Measurements from ENCODE around the gene COPS9. TPM values are rescaled to one million over a fixed set of nuclear protein-coding genes. Genes with fewer than 3 reads are reported as not detected.
A peak's percentile ranks its signal among the peaks of the same experiment; 100 is the strongest.

COPS9 gene
- 156 TPM in 2 replicates for total RNA-seq
- long read RNA-seq, transcript COPS9-205 (3 exons, 418 nt): major isoform, 15 of 15 reads
- long read RNA-seq, partial matches to known transcripts: 0 of 15 reads
- long read RNA-seq, other reads (novel, unspliced or antisense): 0 of 15 reads

DNA sequence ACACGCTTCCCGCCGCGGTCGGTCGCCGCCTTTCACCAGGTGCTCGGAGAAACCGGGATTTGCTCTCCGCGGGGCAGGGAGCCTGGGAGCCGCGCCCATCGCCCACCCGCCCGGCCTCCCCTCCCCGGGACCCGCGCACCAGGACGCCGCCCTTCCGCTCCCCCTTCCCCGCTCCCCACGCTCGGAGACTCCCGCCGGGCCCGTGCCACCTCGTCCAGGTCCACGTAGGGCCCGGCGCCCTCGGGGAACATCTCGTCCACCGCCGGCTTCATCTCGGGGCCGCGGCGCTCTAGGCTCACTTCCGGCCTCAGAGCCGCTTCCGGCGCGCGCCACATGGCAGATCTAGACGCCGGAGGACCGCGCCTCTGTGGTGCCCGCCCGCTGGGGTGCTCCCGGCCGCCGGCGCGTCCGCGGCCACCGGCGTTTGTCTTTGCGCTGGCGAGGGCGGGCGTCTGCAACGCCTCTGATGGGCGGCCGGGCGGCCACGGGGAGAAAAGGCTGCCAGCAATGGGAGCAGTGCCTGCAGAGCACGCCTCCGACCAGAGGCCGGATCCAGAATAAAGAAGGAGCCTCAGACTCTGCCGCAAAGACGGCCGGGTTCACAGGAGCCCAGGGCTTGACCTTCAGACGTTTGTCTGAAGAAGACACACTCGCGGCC, at the start of gene COPS9:
COPS9 (minus strand) TSS at position 293 of the 658 bp plus-strand sequence; CDS start at position 272, 21 bp downstream.
- Mint-ChIP-seq H3K4me1 (ENCODE audit: unreplicated experiment) (peaks cover 23% of the 10 kb centered on the region), H3K27ac (ENCODE audit: unreplicated experiment) (peak within 1 kb of the TSS; percentile 86), H3K36me3 (ENCODE audit: unreplicated experiment) (peaks cover 6% of the 10 kb centered on the region), H3K4me3 (ENCODE audit: unreplicated experiment) (peak within 1 kb of the TSS; percentile 94), H3K9me3 (ENCODE audit: unreplicated experiment) (no peaks in the 10 kb centered on the region), H3K27me3 (ENCODE audit: unreplicated experiment) (peaks cover 14% of the 10 kb centered on the region)
- DNase-seq (ENCODE audit: extremely low spot score, unreplicated experiment): peak; percentile 94
- TF ChIP-seq, protein P1, sequence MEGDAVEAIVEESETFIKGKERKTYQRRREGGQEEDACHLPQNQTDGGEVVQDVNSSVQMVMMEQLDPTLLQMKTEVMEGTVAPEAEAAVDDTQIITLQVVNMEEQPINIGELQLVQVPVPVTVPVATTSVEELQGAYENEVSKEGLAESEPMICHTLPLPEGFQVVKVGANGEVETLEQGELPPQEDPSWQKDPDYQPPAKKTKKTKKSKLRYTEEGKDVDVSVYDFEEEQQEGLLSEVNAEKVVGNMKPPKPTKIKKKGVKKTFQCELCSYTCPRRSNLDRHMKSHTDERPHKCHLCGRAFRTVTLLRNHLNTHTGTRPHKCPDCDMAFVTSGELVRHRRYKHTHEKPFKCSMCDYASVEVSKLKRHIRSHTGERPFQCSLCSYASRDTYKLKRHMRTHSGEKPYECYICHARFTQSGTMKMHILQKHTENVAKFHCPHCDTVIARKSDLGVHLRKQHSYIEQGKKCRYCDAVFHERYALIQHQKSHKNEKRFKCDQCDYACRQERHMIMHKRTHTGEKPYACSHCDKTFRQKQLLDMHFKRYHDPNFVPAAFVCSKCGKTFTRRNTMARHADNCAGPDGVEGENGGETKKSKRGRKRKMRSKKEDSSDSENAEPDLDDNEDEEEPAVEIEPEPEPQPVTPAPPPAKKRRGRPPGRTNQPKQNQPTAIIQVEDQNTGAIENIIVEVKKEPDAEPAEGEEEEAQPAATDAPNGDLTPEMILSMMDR (IDR thresholded peaks at IDR 0.05): no peak

DNA sequence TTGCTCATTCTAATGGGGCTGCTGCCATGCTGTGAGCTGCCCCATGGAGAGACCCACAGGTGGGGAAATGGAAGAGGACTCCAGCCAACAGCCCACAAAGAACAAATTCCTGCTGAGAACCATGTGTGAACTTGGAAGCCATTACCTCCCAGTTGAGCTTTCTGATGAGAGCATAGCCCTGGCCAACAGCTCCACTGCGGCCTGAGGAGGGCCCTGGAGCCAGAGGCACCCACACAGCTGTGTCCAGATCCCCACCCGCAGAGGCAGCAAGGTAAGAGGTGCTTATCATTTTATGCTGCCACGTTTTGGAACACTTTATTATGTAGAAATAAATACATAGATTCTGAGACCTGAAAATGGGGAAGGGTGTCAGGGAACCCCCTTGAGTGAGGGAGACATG, 48.6 kb upstream of the COPS9 start:
- TF ChIP-seq, protein P1 (IDR thresholded peaks at IDR 0.05): no peak
- Mint-ChIP-seq H3K27ac (ENCODE audit: unreplicated experiment) (no peak overlapping the region), H3K9me3 (ENCODE audit: unreplicated experiment) (peaks cover 12% of the 10 kb centered on the region), H3K4me1 (ENCODE audit: unreplicated experiment) (no peaks in the 10 kb centered on the region), H3K27me3 (ENCODE audit: unreplicated experiment) (peaks cover 47% of the 10 kb centered on the region), H3K36me3 (ENCODE audit: unreplicated experiment) (no peaks in the 10 kb centered on the region), H3K4me3 (ENCODE audit: unreplicated experiment) (no peak overlapping the region)
- DNase-seq (ENCODE audit: extremely low spot score, unreplicated experiment): no peak

DNA sequence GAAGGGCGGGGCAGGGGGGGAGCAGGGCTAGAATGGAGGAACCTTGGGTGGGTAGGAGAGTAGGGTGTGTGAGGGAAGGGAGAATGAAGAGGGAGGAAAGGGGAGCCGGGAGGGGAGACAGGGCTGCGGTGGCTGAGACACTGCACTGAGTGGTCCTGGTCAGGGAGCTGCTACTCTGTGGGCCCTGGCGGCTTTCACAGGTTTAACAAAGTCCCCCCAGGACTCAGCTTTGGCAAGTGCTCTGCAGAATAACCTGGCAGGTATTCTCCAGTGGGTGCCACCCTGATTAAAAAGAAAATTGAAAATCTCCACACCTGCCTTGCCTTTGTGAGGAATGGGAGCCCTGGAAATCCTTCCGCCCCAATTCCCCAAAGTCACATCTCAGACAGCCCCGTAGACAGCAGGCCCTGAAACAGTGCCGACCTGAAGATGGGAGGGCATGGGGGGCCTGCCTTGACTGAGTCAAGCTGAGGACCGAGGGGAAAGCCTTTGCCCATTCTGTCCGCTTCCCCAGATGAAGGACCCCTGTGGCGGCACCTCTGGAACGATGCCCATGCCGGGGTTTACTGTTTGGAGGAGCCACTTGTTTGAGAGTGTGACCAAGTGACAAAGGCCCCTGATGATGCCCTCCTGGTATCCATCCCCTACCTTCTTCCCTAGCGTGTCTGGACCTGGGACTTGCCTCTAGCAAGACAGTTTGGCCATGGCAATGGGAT, 47.9 kb upstream of the COPS9 start:
- peaks cover 45% of the 10 kb centered on the region for H3K27me3 Mint-ChIP-seq (ENCODE audit: unreplicated experiment)
- TF ChIP-seq, protein P1 (IDR thresholded peaks at IDR 0.05): no peak
- no peak for DNase-seq (ENCODE audit: extremely low spot score, unreplicated experiment)
- H3K9me3 Mint-ChIP-seq (ENCODE audit: unreplicated experiment): peaks cover 12% of the 10 kb centered on the region
- H3K4me1 Mint-ChIP-seq (ENCODE audit: unreplicated experiment): no peaks in the 10 kb centered on the region
- H3K36me3 Mint-ChIP-seq (ENCODE audit: unreplicated experiment): no peaks in the 10 kb centered on the region
- H3K4me3 Mint-ChIP-seq (ENCODE audit: unreplicated experiment): no peak overlapping the region
- no peak overlapping the region for H3K27ac Mint-ChIP-seq (ENCODE audit: unreplicated experiment)

DNA sequence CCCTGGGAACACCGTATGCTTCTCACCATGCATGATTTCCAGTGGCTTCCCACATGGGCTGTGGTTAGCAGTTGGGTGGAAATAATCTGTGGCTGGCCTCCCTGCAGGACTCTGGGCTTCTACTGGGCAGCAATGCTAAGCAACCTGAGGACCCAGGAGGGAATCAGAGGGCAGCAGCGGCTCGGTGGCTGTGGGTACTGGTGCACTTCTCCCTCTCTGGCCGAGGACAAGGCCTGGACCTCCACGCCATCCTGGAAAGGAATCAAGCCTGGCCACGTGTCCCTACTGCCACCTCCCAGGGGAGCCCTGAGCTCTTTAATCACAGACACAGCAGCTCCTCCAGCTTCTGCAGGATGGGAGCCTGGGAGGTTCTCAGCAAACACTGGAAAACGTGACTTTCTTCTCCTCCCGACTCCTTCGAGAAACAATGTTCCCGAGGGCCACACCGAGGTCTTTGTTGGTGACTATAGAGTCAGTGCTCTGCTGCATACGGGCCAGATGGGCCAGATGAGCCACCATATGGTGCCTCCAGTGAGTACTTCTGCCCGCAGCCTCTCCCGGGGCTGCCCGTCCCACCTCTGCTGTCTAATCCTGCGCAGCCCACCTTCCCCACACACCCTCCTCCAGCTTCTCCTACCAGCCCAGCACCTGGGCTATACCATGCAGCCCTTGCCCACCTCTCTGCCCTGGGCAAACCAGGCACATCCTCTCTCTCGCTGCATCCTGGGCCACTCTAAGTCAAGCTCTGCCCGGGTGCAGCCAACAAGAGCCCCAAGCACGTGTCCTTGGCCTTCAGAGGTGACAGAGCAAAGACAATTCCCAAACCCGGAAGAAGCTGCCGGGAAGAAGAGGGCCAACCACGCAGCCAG, 47.1 kb upstream of the COPS9 start:
- no peak for DNase-seq (ENCODE audit: extremely low spot score, unreplicated experiment)
- Mint-ChIP-seq H3K4me3 (ENCODE audit: unreplicated experiment) (no peak overlapping the region), H3K4me1 (ENCODE audit: unreplicated experiment) (no peaks in the 10 kb centered on the region), H3K27me3 (ENCODE audit: unreplicated experiment) (peaks cover 44% of the 10 kb centered on the region), H3K36me3 (ENCODE audit: unreplicated experiment) (no peaks in the 10 kb centered on the region), H3K9me3 (ENCODE audit: unreplicated experiment) (peaks cover 8% of the 10 kb centered on the region), H3K27ac (ENCODE audit: unreplicated experiment) (no peak overlapping the region)
- TF ChIP-seq, protein P1 (IDR thresholded peaks at IDR 0.05): no peak

All from osteocyte (in vitro differentiated cells).